ENCODE results near the gene SLC13A3. TPM values are rescaled to one million over a fixed set of nuclear protein-coding genes. Genes with fewer than 3 reads are reported as not detected.

The SLC13A3 gene
- total RNA-seq, 1 experiment from 2014 or later, result not detected

DNA sequence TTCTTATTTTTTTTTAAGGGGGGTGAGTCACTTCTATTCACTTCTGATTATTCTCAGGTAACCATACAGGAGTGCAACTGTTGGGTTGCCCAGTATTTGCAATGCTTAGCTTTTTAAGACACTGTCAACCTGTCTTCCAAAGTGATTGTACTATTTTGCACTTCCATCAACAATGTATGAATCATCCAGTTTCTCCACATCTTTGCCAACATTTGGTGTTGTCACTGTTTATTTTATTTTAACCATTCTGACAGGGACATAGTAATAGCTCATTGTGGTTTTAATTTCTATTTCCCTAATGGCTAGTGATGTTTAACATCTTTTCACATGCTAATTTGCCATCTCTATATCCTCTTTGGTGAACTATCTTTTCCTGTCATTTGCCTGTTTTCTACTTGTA lies 1.4 kb upstream of the SLC13A3 start:
- peak; percentile 12 for DNase-seq (ENCODE audit: low spot score)

DNA sequence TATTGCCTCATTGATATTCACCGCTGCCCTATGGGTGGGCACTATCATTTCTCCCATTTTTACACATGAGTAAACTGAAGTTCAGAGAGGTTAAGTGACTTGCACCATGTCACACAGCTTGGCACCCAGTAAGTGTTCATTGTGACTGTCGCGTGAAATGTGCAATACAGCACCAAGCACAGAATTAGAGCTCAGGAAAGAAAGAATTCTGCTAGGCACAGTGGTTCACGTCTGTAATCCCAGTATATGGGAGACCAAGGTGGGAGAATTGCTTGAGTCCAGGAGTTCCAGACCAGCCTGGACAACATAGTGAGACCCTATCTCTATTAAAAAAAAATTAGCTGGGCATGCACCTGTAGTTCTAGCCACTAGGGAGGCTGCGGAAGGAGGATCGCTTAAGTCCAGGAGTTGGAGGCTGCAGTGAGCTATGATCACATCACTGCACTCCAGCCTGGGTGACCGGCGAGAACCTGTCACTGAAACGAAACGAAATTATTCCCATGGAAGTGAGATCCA lies 626 bp downstream of the SLC13A3 start:
- no peak for DNase-seq (ENCODE audit: low spot score)

DNA sequence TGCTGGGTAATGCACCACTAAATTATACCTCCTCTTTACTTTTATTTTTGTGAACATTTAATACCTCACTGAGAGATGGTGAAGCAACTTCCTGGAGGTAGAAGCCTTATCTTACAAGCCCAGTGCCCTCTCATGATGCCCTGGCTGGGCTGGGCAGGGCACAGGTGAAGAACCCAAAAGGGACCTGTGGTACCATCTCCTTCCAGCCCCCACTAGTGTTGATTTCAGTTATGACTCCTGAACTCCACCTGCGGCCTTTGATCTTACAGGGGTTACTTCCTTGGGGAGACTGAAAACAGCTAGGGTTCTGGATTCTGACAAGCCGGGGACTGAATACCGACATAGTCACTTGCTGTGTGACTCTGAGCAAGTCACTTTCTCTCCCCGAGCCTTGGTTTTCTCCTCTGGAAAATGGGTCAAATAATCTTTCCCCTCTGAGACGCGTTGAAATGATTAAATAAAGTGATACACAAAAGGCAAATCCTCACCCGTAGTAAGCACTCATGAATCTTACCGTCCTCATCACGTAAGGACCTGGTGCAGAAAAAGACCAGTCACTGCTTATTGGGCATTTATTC lies 1.2 kb downstream of the SLC13A3 start:
- DNase-seq (ENCODE audit: low spot score), result no peak

DNA sequence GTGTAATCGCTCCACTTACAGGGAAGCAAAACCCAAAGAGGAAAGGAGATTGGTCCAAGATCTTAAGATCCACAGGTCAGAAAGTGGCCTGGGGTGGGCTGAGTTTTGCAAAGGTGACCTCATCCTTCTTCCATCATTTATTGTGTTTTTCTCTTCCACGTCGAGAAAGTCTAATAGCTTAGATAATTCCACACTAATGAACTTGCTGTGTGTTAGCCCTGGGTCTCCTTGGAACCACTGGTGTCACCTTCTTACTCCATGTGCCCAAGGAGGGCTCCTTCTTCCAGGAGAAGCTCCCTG lies 1.7 kb downstream of the SLC13A3 start:
- DNase-seq (ENCODE audit: low spot score), result no peak

DNA sequence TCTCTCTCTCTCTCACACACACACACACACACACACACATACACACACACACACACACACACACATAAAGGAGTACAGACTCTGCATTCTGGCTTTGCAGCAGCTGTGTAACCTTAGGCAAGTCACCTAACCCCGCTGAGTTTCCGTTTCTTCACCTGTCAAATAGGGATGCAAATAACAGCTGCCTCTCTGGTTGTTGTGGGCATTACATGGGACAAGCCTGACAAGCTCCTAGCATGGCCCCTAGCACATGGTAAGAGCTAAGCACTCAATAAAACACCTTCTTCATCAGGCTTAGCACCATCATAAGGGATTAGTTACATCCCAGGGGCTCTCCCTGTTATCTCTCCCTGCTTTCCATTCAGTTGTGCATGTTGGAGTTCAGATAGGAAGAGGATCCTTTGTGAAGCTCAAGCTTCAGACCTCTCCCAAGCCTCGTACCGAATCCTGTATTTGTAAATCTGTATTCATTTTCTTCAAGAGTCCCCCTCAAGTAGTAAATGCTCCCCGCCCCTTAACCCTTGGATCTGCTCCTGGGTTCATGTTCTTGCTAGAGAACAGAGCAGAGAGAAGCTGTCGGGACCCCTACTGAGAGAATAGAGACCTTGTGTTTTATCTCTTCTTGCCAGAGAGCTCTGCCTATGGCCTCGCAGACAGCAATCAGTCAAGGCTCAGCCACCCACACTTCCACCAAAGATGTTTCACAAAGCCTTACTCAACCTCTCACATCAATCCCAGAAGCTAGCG lies 2.2 kb downstream of the SLC13A3 start:
- no peak for DNase-seq (ENCODE audit: low spot score)

DNA sequence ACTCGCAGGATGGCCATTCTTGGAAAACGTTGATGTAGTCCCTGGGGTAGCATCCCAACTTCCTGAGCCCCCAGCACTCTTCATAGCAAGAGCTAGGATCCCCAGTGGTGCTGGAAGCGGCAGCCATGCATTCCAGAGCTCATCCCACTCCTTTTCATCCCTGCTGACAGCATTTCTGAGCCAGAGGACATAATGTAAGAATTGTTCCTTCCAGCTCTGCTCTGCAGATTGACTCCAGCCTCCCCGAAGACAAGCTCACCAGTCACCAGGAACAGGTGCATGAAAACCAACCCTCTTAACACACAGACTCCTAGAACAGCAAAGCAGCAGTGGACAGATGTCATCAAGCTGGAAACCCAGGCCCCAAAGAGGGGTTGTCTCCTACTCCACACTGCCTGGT lies 3.8 kb downstream of the SLC13A3 start:
- DNase-seq (ENCODE audit: low spot score), result no peak

DNA sequence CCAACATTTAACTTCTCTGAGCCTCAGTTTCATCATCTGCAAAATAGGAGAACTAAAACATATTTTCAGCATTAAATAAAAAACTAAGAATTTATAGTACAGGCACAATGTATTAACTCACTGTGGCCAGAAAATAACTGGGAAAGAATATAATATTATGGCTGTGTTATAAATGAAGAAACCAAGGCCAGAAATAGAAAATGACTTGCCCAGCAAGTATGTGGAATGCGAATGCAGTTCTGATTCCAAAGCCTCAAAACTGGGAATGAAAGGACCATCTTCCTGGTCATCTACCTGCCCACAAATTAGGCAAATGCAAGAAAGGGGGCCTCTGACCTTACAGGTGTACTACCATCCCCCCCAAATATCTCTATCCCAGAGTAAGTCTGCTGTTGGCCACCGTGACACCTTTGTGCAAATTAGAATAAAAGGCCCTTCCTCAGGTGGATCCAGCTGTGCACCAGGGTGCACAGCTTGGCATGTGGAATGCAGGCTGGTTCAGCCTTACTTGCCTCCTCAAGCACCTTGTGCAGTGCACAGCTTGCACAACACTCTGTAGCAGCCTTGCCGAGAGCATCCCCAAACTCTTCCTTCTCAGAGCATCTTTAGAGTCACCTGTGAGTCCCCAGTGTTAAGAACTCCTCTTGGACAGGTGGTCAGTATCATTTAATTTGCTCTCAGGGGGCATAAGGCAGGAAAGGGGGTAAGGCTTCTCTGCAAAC lies 4.4 kb downstream of the SLC13A3 start:
- no peak for DNase-seq (ENCODE audit: low spot score)

DNA sequence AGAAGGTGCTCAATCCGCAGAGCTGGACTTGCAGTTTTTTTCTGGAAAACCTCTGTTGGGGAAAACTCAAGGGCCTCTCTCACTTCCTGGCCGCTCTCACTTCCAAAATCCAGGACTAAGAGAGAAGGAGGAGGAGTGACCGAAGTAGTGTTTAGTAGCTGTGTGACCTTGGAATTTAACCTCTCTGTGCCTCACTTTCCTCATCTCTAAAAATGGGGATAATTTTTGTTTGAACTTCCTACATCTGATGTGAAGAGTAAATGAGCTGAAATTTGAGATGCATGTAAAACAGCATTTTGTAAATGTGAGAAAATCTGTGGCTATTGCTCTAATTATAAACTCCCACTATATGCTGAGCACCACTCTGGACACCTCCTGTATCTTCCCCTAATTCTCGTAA lies 5.1 kb downstream of the SLC13A3 start:
- no peak for DNase-seq (ENCODE audit: low spot score)

DNA sequence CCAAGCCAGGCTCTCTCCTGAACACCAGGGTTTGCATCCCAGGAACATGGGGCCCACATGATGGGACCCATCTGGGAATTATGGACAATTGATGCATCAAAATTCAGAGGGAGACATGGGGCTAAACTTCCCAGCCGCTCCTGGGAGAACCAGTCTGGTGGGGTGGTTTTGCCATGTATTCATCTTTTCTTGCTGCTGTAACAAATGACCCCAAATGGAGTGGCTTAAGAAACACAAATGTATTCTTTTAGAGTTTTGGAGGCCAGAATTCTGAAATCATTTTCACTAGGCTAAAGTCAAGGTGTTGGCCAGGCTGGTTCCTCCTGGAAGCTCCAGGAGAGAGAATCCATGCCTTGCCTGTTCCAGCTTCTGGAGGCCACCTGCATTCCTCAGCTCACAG lies 6.5 kb downstream of the SLC13A3 start:
- no peak for DNase-seq (ENCODE audit: low spot score)

DNA sequence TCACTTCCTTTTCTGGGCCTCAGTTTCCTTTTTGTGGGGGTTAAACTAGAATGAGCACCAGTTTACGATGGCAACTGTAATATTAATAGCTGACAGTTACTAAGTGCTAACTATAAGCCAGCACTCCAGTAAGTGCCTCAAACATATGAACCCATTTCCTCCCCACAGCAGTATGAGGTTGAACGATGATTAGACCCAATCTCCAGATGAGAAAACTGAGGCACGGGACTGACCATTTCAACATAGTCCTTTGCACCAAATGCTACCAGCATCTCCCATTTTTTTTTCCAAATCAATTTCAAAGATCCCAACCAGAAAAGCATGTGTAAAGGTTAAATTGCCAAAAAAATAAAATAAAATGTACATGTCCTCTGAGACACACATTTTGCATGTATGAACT lies 7.1 kb downstream of the SLC13A3 start:
- DNase-seq (ENCODE audit: low spot score), result no peak

DNA sequence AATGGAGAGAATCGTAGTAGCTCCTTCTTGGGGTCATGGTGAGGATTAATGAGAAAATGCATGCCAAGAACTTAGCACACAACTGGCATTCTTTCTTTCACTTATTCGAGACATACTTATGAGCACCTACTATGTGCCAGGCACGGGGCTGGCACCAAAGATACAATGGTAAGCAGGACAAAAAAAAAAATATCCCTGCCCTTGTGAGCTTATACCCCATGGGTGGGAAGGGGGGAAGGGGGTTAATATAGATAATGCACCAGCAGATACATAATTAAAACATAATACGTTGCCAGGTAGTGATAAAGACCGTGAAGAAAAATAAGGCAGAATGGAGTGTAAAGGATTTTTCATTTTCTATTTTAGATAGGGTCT lies 8.3 kb downstream of the SLC13A3 start:
- no peak for DNase-seq (ENCODE audit: low spot score)

DNA sequence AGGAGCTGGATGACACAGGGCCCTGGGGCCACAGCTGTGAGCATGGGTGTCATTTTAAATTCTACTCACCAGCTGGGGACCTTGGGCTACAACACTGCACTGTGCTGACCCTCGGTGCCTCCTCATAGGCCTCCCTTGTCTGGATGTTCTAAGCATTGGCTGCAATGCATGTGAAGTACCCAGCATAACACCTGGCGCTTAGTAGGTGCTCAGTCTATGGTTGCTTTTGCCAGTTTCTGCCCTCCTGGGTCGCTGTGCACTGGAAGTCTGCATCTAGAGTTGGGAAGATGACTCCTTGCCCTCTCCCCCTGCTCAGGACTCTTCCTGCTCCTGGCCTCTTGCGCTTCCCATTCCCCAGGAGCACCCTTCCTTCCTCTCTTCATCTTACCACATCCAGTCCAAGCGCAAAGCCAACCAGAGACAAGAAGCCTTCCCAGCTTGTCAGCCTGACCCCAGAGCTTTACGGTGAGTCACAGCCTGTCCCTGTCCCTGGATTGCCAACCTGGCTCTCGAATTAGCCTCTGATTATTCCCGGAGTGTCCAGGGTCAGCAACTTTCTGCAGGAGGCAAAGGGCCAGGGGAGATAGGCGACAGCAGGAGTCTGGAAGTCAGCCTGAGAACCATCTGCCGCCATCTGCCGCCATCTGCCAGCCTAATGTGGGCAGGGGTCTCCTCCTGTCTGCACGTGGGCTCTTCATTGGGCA lies 8.8 kb downstream of the SLC13A3 start:
- DNase-seq (ENCODE audit: low spot score), result no peak

DNA sequence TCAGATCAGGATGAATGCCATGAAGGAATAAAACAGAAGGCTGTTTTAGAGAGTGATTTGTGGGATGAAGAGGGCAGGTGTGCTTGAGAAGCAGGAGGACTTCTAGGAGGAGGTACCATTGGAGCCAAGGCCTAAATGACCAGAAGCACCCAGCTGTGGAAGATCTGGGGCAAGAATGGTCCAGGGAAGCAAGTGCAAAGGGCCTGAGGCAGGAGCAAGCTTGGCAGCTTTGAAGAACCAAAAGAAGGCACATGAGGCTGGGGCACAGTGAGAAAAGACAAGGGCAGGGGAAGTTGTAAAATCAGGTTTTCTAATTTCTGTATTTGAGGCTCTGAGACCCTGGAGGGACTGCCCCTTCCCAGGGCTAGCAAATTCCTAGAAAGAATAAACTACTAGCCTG lies 9.8 kb downstream of the SLC13A3 start:
- no peak for DNase-seq (ENCODE audit: low spot score)

DNA sequence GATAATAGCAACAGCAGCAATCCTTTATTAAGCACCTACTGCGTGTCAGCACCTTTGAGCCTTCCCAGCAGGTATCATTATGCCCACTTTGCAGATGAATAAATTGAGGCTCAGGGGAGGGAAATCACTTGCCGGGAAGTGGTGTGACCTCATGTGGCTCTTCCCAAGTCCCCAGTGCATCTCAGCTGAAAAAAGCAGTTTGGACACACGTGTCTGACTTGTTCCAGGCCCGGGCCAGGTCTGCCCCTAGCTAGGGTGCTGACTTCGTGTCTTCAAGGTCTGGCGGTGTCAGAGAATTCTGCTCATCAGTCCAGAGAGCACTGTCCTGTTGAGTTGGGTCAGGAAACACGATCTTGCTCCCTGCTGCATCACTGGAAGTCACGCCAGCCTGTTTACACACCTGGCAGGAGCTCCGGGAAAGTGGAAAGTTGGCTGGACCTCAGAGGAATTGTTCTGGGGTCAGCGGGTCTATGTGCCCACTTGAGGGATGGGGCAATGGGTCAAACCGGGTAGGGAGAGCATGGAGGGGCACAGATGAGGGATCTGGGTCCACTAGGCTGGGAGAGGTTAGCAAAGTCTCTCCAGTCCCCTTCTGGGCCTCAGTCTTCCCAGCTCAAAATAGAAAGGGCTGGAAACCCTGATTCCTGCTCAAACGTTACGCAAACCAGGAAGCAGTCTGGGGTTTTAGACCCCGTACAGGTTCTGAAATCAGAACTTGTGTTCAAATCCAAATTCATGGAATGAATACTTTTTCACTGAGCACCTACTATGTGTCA lies 10.5 kb downstream of the SLC13A3 start:
- DNase-seq (ENCODE audit: low spot score), result no peak

DNA sequence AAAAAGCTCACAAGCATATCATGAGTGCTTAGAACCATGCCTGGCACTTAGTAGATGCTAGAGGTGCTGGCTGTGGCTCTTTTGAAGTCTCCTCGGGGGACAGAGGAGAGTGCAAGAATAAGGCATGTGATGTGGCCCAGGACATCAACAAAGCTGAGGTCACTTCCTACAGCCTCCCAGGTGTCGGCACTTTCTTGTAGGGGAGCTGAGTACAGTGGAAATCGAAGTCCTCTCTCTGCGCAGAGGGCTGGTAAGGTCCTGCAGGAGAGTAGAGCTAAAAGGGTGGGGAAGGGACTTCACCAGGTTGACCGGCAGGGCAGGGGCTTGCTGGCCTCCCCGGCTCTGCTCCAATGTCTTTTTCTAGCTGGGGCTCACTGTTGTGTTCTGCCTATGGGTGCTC lies 11.2 kb downstream of the SLC13A3 start:
- no peak for DNase-seq (ENCODE audit: low spot score)

DNA sequence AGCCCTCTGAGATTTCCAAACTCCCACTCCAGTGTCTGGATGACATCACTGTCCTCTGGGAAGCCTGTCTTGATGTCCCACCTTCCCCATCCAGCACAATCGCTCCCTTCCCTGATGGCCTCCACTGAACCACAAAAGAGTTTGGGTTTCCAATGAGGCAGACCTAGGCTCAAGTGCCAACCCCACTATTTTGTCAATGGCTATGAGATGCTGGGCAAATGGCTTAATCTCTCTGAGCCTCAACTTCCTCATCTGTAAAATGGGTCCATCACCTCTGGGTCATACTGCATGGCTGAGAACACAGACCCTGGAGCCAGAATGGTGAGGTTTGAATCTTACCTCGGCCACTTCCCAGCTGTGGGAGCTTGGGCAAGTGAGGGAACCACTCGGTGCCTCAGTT lies 11.7 kb downstream of the SLC13A3 start:
- no peak for DNase-seq (ENCODE audit: low spot score)

DNA sequence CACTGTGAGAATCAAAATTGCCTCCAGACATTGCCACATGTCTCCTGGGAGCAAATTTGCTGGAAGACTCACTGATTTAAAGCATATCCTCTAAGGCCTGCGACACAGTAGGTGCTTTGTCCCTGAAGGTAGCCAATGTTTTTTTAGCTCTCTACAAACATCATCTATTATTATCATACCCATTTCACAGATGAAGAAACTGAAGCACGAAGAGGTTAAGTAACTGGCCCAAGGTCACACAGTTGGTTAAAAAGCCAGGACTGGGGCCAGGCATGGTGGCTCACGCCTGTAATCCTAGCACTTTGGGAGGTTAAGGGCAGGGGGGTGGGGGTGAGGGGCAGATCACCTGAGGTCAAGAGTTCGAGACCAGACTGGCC lies 12.4 kb downstream of the SLC13A3 start:
- no peak for DNase-seq (ENCODE audit: low spot score)

DNA sequence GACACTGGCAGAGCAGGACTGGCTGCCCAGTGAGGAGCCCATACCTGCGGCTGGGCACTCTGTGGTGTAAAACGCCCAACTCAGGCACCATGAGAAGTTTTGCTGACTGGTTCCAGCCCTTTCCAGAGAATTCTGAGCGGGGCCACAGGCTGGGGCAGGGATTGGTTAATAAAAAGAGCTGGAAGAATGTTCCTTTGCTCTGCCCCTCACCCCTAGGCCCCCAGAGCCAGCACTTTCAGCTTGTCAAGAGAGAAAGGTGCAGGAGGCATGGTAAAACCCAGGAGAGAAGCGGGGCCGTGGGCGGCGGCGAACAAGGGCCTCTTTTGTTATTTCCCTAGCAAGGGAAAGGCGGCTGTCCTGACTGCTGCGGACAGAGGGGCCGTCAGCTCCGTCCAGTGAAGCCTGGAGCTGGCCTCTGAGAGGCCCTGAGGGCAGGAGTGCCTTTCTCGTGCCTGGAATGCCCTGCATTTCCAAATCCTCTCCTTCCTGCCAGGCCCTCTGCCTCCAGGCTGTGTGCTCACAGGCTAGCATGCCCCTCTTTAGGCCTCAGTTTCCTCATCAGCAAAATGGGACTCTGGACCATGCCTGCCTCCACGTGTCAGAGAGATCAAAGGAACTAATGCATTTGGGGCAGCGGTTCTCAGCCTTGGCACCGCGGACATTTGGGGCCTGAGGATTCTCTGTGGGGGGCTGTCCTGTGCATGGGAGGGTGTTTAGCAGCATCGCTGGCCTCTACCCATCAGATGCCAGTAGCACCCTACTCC lies 12.9 kb downstream of the SLC13A3 start:
- no peak for DNase-seq (ENCODE audit: low spot score)

DNA sequence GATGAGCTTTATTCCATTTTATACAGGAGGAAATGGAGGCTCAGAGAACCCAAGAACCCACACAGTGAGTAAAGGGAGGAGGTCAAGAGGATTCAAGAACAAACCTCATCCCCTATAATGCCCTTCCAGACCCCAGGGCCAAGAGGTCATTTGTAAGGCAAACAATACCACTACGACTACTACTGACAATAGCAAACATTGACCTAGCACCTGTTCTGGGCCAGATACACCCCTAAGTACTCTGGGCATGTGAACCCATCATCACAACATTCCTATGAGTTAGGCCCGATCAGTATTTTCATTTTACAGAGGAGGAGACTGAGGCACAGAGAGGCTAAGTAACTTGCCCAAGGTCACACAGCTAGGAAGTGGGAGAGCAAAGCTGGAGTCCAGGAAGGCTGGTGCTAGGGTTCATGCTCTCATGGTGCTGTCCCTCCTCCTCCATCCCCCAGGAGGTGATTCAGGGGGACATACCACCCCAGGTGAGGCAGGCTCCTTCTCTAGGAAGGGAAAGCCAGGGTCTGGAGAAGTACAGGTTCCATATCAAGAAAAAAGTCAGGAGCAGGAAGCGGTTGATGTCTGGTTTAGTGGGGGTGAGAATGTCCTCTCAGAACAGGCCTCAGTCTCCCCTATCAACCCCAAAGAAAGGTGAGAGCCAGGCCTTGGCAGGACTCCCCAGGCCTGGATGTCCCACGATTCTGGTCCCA lies 13.7 kb downstream of the SLC13A3 start:
- DNase-seq (ENCODE audit: low spot score), result no peak

DNA sequence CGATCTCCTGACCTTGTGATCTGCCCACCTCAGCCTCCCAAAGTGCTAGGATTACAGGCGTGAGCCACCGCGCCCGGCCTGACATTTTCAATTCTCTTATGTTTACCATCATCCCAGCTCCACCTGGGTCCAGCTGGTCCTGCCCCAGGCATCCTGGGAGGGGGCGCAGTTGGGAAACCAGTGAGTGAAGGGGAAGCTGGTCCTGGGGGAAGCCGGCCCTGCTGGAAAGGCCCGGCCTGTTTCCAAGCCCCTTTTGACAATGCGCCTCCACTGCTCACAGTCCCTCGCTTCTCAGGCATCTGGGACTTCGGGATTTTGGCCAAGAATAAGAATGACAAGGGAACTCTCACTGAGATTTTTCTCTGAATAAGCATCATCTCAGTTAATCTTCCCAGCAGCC lies 14.2 kb downstream of the SLC13A3 start:
- no peak for DNase-seq (ENCODE audit: low spot score)

DNA sequence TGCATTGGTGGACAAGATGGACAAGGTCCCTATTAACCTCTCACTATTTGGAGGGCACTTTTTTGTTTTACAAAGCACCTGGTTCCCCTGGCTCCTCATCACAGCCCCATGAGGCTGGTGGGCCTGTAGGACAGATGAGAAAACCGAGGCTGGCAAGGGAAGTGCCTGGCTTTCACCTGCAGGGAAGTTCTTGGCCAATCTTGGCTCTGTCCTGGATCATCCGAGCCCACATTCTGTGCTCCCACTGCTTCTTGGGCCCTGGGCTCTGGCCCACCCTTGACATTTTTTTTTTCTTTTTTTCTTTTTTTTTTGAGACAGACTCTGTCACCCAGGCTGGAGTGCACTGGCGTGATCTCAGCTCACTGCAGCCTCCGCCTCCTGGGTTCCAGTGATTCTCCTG lies 14.7 kb downstream of the SLC13A3 start:
- no peak for DNase-seq (ENCODE audit: low spot score)
